Testis (tissue), 3 donors: ENCODE results near the gene APOBEC3A. TPM values are rescaled to one million over a fixed set of nuclear protein-coding genes. Genes with fewer than 3 reads are reported as not detected.

Experiments
- DNase-seq: peaks from one replicate; pipeline ENCODE4 v3.0.0-alpha.2; 2019
- H3K27ac ChIP-seq, 2 donors: fragments of 200-600 bp; sonication (generic); one replicate each; pipeline ENCODE4 v1.5.1; 2019
- H3K27me3 ChIP-seq: fragments of 200-600 bp; sonication (generic); one replicate; pipeline ENCODE4 v1.5.1; 2019
- H3K36me3 ChIP-seq: fragments of 200-600 bp; sonication (generic); one replicate; pipeline ENCODE4 v1.5.1; 2017; ENCODE audit warnings: low read depth; ENCODE audit errors: missing control alignments
- H3K4me1 ChIP-seq: fragments of 200-600 bp; sonication (generic); one replicate; pipeline ENCODE4 v1.5.1; 2019
- H3K4me3 ChIP-seq, 2 donors: fragments of 200-600 bp; sonication (generic); one replicate each; pipeline ENCODE4 v1.5.1; 2017 to 2019
- H3K9me3 ChIP-seq: fragments of 200-600 bp; sonication (generic); one replicate; pipeline ENCODE4 v1.5.1; 2017
- CTCF ChIP-seq, 3 experiments: fragments of 450-650 bp in 2 of 3; fragments of 200-600 bp in 1 of 3; sonication (generic) in 1 of 3; IDR thresholded peaks; one replicate each; pipeline ENCODE4 v1.5.1; 2016 to 2019; ENCODE audit warnings: antibody characterized with exemption in 3 of 3, mild to moderate bottlenecking in 2 of 3, moderate library complexity in 1 of 3
- POLR2A ChIP-seq: fragments of 450-650 bp; IDR thresholded peaks from one replicate; pipeline ENCODE4 v1.6.1; 2017; ENCODE audit warnings: antibody characterized with exemption, mild to moderate bottlenecking, moderate library complexity
- WGBS, 2 donors: methylation state at CpG; one replicate each; pipeline ENCODE4 v1.1.5; 2018; 5-methylcytosine and 5-hydroxymethylcytosine counted together
- intact Hi-C: fragments of 100-400 bp; cut with DNase I; formaldehyde crosslinking; loops from one replicate; pipeline ENCODE4 v1.15.1; 2023; ENCODE audit warnings: low total_unique reads
- polyA plus RNA-seq: library from polyadenylated mRNA; stranded (reverse); fragments of 350-450 nt; fragmentation: Illumina TruSeq; extraction: RNeasy Lipid Tissue Mini Kit (QIAGEN cat#74804); gene quantifications from one replicate; pipeline ENCODE4 v1.2.3, GENCODE V29; 2014; ENCODE audit warnings: low read depth, low replicate concordance; ENCODE audit not compliant: insufficient read depth
- total RNA-seq, 2 donors: library from RNA; depleted of rRNA; stranded (reverse); fragments of >200 nt; gene quantifications; one replicate each; pipeline ENCODE4 v1.2.3, GENCODE V29; 2016

Gene APOBEC3A
- total and polyA plus RNA-seq, 3 donors from 2014 or later, result 0.50 to 1.1 TPM; not detected in 1

- intact Hi-C loops, result no loop called here
Measured at GRCh38 chr22:38950527-38951295, 6.7 kb upstream of the APOBEC3A start.

GRCh38 chr22:38951734-38952133 is 5.7 kb upstream of the APOBEC3A start:
- Histone ChIP-seq H3K36me3 (no peaks in the 10 kb centered on the region), H3K27ac (no peak overlapping the region), H3K9me3 (no peaks in the 10 kb centered on the region), H3K27me3 (no peaks in the 10 kb centered on the region), H3K4me3 (no peak overlapping the region), H3K4me1 (no peaks in the 10 kb centered on the region)
- TF ChIP-seq POLR2A (no peak), CTCF (IDR thresholded peaks at IDR 0.05) (no peak)
- WGBS, 2 donors, result 70 to 79% methylated on average over 2 of the region's 2 CpGs
- no peak for DNase-seq
- intact Hi-C loops, result no loop called here

More at GRCh38 chr22:38950527-38951295, 6.7 kb upstream of the APOBEC3A start:
- Histone ChIP-seq H3K36me3 (no peaks in the 10 kb centered on the region), H3K4me1 (no peaks in the 10 kb centered on the region), H3K4me3 (no peak overlapping the region), H3K27ac (no peak overlapping the region), H3K27me3 (no peaks in the 10 kb centered on the region), H3K9me3 (no peaks in the 10 kb centered on the region)
- 85 to 87% methylated on average over 10 to 13 of the region's 13 CpGs for WGBS, 2 donors
- TF ChIP-seq CTCF (IDR thresholded peaks at IDR 0.05), result no peak
- no peak for TF ChIP-seq POLR2A
- DNase-seq, result no peak

GRCh38 chr22:38952281-38952993 is 5.0 kb upstream of the APOBEC3A start:
- 90 to 92% methylated on average over 12 of the region's 12 CpGs for WGBS, 2 donors
- no peak for DNase-seq
- Histone ChIP-seq H3K36me3 (no peaks in the 10 kb centered on the region), H3K27me3 (no peaks in the 10 kb centered on the region), H3K27ac (no peak overlapping the region), H3K4me1 (no peaks in the 10 kb centered on the region), H3K4me3 (no peak overlapping the region), H3K9me3 (no peaks in the 10 kb centered on the region)
- TF ChIP-seq CTCF (IDR thresholded peaks at IDR 0.05) (no peak), POLR2A (no peak)
- intact Hi-C loops, result no loop called here

GRCh38 chr22:38953091-38953490 is 4.3 kb upstream of the APOBEC3A start:
- Histone ChIP-seq H3K9me3 (no peaks in the 10 kb centered on the region), H3K4me1 (no peaks in the 10 kb centered on the region), H3K27me3 (no peaks in the 10 kb centered on the region), H3K27ac (no peak overlapping the region), H3K4me3 (no peak overlapping the region), H3K36me3 (no peaks in the 10 kb centered on the region)
- DNase-seq, result no peak
- 81 to 89% methylated on average over 8 of the region's 8 CpGs for WGBS, 2 donors
- intact Hi-C loops, result no loop called here
- TF ChIP-seq POLR2A, result no peak
- no peak for TF ChIP-seq CTCF (IDR thresholded peaks at IDR 0.05)
